Activated T-cell treated with anti-CD3 and anti-CD28 coated beads, Interleukin-2, amount 50 U/mL, for 1 hour (primary cell): ENCODE measurements around the gene ARHGAP6.
A peak's percentile ranks its signal among the peaks of the same experiment; 100 is the strongest.

ENCODE experiments used
- DNase-seq: peaks from one replicate; pipeline ENCODE4 v3.0.0-alpha.2; 2020

Gene ARHGAP6

GRCh38 chrX:11209798-11210414, 455.8 kb downstream of the ARHGAP6 start:
- DNase-seq: no peak

GRCh38 chrX:11206716-11207115, 459.0 kb downstream of the ARHGAP6 start:
- DNase-seq: no peak

- DNase-seq: no peak
Observed at GRCh38 chrX:11205796-11206195, 459.9 kb downstream of the ARHGAP6 start.

- DNase-seq: no peak
Observed at GRCh38 chrX:11197671-11198070, 468.0 kb downstream of the ARHGAP6 start.

GRCh38 chrX:11196476-11196875, 469.2 kb downstream of the ARHGAP6 start:
- DNase-seq: no peak

- DNase-seq: no peak
Observed at GRCh38 chrX:11193035-11193469, 472.7 kb downstream of the ARHGAP6 start.

- DNase-seq: no peak
Observed at GRCh38 chrX:11190745-11191510, 474.8 kb downstream of the ARHGAP6 start.

GRCh38 chrX:11189097-11189496, 476.6 kb downstream of the ARHGAP6 start:
- no peak for DNase-seq

GRCh38 chrX:11188664-11189063, 477.1 kb downstream of the ARHGAP6 start:
- no peak for DNase-seq

- no peak for DNase-seq
Observed at GRCh38 chrX:11187001-11187400, 478.7 kb downstream of the ARHGAP6 start.

- no peak for DNase-seq
Observed at GRCh38 chrX:11185861-11186260, 479.9 kb downstream of the ARHGAP6 start.

GRCh38 chrX:11180571-11180970, 485.1 kb downstream of the ARHGAP6 start:
- DNase-seq: no peak

- no peak for DNase-seq
Observed at GRCh38 chrX:11172415-11172814, 493.3 kb downstream of the ARHGAP6 start.

GRCh38 chrX:11171956-11172355, 493.8 kb downstream of the ARHGAP6 start:
- DNase-seq: no peak

GRCh38 chrX:11164433-11164832, 501.3 kb downstream of the ARHGAP6 start:
- DNase-seq: no peak

- no peak for DNase-seq
Observed at GRCh38 chrX:11159149-11159548, 506.6 kb downstream of the ARHGAP6 start.

- DNase-seq: no peak
Observed at GRCh38 chrX:11151799-11152559, 513.7 kb downstream of the ARHGAP6 start.

GRCh38 chrX:11148401-11148800, 517.3 kb downstream of the ARHGAP6 start:
- DNase-seq: no peak

GRCh38 chrX:11146411-11146810, 519.3 kb downstream of the ARHGAP6 start:
- DNase-seq: no peak

GRCh38 chrX:11143931-11144678, 521.6 kb downstream of the ARHGAP6 start:
- peak; percentile 21 for DNase-seq

- no peak for DNase-seq
Observed at GRCh38 chrX:11138498-11139390, 527.0 kb downstream of the ARHGAP6 start.

- DNase-seq: no peak
Observed at GRCh38 chrX:11137543-11138139, 528.1 kb downstream of the ARHGAP6 start.
